GM21381 (cell line): ENCODE data around the gene NEURL1.
"Not testable (repeated sequence)": the region's sequence is repeated elsewhere in the genome, so short reads cannot be mapped to it uniquely, and the experiment has no call there.

Source experiments
- ATAC-seq: cut with Tn5 transposase; IDR thresholded peaks from one replicate; pipeline ENCODE4 v1.9.1; 2021; ENCODE audit warnings: mild to moderate bottlenecking, moderate library complexity; ENCODE audit not compliant: unreplicated experiment

NEURL1 gene

GRCh38 chr10:103493916-103494877 lies 692 bp downstream of the NEURL1 start:
- ATAC-seq = no peak

DNA sequence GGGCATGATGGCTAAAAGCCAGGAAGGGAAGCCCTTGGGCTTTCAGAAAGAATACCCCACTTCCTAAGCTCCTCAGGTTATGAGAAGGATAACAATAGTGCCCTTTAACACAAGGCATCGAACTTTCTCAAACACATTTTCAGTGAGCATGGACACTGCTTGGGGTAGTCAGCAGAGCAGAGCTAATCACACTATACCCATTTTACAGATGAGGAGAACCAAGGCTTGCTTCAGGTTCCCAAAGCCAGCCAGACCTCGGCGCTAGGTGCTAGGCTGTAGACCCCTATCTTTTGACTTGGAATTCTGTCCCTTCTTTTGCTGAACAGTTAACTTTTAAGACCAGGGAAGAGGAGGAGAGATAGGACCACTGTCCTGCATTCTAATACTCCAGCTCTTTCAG lies 1.8 kb downstream of the NEURL1 start:
- no peak for ATAC-seq

- ATAC-seq = no peak
Measured at GRCh38 chr10:103497161-103497915, 3.8 kb downstream of the NEURL1 start.

- ATAC-seq = no peak
Measured at GRCh38 chr10:103498936-103499638, 5.6 kb downstream of the NEURL1 start.

DNA sequence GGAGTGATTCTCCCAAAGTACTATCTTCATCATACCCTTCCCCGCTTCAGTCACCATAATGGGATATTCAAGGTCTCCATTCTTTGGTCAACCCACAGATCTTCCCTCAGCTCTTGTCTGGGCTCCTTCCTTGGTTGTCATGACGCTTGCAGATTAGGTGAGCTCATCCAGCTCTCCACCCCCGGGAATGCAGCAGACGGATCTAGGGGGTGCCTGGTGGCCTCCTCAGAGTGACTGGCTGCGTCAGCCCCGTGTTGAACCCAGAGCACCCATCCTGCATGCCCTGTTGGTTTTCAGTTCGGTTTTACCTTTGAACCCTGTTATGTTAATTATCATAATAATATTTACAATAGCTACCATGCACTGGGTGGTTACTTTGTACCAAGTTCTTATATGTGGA lies 6.4 kb downstream of the NEURL1 start:
- no peak for ATAC-seq

DNA sequence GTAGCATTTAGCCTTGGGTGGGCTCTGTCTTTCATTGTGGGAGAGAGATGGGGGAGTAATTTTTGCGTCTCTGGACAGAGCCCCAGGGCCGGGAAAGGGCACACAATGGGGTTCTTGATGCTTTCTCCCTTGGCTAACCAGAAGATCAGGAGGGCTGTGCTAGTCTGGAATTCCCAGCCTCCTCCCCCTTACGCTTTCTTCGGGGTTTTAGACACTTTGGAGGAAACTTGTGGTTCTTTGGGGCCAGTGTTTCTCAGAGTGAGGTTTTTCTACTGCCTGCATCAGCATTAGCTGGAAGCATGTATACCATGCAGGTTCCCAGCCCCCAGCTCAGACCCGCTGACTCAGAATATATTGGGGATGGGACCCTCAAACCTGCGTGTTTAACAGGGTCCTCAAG lies 7.0 kb downstream of the NEURL1 start:
- no peak for ATAC-seq

DNA sequence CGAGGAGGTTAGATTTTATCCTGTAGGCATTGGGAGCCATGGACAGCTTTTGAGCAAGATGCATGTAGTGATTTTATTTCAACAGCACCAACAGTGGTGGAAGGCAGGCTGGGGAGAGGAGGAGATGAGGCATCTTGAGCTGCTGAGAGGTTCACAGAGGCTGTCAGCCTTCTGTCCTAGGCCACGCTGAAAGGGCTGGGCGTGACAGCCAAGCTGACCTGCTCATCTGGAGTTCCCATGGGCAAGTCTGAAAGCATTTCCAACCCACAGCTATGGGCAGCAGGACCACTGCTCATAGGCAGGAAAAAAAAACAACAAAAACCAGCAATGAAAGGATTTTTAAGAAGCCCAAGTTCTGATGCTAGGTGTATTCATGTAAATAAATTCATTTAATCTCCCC lies 7.7 kb downstream of the NEURL1 start:
- no peak for ATAC-seq

- ATAC-seq = no peak
Measured at GRCh38 chr10:103502849-103503660, 9.6 kb downstream of the NEURL1 start.

DNA sequence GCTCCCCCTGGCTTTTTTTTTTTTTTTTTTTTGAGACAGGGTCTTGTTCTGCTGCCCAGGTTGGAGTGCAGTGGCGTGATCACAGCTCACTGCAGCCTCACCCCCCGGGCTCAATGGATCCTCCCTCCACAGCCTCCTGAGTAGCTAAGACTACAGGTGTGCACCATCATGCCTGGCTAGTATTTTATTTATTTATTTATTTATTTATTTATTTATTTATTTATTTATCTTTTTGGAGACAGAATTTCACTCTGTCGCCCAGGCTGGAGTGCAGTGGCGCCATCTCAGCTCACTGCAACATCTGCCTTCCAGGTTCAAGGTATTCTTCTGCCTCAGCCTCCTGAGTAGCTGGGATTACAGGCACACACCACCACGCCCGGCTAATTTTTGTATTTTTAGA lies 10.3 kb downstream of the NEURL1 start:
- not testable (repeated sequence) for ATAC-seq

DNA sequence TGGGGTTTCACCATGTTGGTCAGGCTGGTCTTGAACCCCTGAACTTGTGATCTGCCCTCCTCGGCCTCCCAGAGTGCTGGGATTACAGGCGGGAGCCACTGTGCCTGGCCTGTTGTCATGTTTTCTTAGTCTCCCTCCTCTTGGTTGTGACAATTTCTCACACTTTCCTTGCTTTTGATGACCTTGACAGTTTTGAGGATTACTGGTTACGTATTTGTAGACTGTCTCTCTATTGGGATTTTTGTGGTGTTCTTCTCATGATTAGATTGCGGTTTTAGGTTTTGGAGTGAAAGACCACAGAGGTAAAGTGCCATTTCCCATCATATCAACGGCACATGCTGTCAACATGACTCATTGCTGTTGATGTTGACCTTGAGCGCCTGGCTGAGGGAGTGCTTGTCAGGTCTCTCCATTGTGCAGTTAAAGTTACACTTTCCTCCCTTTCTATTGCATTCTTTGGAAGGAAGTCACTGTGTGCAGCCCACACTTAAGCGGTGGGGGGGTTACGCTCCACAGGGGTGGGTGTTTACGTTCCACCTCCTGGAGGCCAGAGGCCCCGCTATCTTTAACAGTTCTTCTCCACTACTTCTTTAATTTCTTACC lies 10.8 kb downstream of the NEURL1 start:
- ATAC-seq = no peak

DNA sequence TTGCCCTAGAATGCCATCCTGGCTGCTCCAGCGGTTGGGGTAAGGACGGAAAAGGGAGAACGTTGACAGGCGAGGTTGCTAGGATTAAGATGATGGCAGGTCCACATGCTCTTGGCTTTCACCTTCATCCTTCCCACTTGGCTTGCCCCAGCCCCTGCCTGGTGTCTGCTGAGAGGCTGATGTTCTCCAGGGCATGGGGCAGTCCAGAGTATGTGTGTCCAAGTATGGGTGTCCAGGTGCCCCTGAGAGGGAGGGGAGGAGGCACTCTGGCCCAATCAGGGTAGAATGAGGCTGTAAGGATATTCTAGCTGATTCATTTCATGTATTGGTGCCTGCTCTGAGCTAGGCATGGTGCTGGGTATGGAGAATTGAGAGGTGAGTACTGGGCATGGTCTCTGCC lies 12.6 kb downstream of the NEURL1 start:
- ATAC-seq = no peak

DNA sequence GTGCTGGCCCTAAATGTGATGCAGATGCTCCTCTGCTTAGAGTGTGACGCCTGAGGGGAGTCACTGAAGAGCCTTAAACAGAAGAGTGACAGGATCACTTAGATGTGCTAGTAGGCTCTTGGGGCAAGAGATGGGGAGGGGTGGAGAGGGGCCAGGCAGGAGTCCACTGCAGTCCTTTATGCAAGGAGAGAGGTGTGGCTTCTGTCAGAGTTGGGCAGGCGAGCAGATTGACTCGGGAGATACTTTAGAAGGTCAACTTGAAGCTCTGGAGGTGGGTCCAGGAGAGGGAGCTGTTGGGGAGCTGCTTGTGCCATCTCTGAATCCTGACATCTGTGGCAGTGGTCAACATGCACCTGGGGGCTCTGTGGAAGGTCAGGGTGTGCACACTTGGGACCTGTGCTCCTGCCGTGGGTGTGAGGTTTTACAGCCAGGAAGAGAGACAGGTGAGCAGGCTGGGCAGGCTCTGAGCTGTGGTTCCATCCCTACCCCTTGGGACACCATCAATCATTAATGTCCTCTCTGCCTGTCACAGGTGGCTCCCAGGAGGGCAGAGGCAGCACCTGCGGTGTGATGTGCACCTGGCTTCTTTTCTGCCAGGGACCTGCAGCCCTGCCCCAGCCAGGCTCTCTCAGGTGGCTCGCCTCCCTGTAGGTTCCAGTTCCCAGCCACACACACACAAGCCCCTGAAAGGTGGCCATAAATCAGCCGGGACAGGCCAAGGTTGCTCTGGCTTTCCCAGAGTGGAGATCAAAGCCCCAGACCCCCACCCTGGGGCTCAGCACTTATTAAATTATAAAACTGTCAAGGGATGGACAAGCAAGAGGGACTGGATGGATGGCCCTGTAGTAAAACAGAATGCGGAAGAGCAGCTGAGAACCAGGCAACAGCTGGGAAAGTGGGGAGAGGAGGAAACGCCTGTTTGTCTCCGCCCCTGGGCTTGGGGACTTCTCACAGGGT lies 14.0 kb downstream of the NEURL1 start:
- ATAC-seq = no peak

DNA sequence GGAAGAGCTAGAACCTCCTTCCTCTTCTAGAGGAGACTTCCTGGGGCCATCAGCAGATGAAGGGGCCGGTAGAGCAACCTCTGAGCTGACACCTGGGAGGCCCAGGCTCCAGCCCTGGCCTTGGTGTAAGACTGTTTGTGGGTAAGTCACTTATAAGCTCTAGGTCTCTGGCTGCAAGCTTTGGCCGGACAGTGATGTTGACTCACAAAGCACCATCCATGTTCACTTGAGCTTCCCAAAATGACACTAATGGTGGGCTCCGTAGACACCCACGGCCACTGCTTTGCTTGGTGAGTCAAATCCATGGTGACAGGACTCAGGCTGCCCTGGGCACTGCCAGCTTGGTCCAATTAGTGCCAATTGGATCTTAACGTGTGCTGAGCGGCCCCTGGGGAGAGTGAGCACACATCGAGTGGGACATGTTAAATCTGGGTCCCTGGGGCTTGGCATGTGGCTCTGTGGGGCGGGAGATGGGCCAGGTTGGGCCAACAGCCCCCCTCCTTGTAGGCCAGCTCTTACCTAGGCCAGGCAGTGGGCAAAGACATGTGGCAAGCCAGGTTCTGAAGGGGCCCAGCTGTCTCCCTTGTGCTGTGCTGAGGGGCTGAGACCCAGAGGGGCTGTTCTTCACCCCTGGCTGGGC lies 16.7 kb downstream of the NEURL1 start:
- ATAC-seq = no peak

- ATAC-seq = no peak
Measured at GRCh38 chr10:103510791-103511752, 17.6 kb downstream of the NEURL1 start.

DNA sequence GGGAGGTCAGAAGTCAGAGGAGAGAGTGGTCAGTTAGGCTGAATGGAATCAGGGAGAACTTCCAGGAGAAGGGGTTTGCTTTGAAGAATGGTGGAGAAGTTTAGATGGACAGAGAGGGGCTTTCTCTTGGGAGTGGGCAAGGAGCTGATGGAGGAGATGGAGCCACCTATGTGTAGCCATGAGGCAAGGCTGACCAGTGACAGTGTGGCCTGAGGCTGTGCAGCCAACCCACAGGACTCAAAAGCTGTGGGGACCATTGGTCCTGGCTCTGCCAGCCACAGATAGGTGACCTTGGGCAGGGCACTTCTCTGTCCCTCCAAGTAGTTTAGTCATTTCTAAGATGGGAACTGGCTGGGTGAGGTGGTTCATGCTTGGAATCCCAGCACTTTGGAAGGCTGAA lies 18.7 kb downstream of the NEURL1 start:
- no peak for ATAC-seq

DNA sequence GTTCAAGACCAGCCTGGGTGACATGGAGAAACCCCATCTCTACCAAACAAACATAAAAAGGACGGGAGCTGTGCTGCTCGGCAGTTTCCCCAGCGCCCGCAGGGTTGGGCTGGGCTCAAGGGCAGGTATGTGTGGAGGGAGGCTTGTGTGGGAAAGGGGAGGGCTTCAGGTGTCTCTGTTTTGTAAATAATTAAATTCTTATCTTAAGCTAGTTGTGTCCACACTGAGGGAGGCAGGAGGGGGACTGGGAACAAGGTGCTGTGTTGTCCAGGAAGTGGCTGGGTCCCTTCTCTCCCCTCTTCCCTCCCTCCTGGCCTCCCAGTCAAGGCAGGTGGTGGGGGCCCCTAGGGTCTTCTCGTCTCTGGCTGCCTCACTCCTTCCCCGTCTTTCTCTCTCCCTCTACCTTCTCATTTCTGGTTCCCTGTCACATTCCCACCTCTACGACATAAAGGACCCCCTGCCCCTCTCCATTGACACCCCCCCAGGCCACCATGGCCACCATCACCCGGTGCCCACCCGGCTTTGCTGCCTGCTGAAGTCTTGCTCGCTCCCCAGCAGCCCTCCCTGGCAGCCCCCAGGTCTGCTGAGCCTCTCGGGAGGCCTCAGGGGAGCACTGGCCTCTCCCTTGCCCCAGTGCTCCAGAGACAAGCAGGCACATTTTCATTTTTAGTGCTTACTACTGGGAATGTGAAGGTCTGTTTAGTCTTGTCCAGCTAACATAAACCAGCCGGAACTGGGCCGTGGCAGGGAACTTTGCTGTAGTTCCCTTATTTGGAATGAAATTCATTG lies 19.3 kb downstream of the NEURL1 start:
- ATAC-seq = no peak
